DND-41 (cell line): ENCODE measurements around the gene ATP2B3.

ENCODE experiments used
- CTCF ChIP-seq: IDR thresholded peaks from 2 replicates; pipeline ENCODE4 v1.5.1; 2012; ENCODE audit warnings: borderline replicate concordance, low read length, moderate library complexity, mild to moderate bottlenecking; ENCODE audit not compliant: poor library complexity, severe bottlenecking; ENCODE audit errors: extremely low read depth
- EZH2 ChIP-seq: IDR thresholded peaks from 3 replicates; pipeline ENCODE4 v1.6.1; 2012; ENCODE audit warnings: borderline replicate concordance, low read depth, mild to moderate bottlenecking, moderate library complexity, low read length, inconsistent platforms; ENCODE audit not compliant: severe bottlenecking

GRCh38 chrX:153516073-153516472, 1.4 kb upstream of the ATP2B3 start:
- TF ChIP-seq CTCF: no peak
- no peak for TF ChIP-seq EZH2
